ENCODE measurements around the gene RAB26. TPM values are rescaled to one million over a fixed set of nuclear protein-coding genes. Genes with fewer than 3 reads are reported as not detected.

RAB26 gene
- polyA plus RNA-seq, 4 donors = 11.9 to 31.9 (median 23.7) TPM

DNA sequence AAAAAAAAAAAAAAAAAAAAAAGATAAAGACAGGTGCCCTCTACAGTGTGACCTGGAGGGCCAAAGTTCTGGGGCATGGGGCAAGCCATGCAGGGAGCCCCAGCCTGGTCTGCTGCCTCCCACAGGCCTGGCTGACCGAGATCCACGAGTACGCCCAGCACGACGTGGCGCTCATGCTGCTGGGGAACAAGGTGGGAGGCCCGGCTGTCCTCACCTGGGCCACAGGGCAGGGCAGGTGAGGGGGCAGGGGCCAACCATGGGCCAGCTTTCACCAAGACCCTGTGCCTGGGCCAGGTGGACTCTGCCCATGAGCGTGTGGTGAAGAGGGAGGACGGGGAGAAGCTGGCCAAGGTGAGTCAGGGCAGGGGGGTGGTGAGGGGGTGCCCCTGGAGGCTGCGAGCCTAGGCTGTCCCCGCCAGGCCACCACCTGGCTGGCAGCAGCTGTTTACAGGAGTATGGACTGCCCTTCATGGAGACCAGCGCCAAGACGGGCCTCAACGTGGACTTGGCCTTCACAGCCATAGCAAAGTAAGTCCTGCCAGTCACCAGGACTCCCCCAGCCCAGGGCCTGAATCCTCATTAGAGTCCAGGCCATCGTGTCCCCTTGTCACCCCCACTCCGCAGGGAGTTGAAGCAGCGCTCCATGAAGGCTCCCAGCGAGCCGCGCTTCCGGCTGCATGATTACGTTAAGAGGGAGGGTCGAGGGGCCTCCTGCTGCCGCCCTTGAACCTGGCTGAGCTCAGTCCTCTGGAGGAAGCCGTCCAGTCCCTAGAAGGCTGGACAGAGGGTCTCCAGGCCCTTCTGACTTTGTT, 4.5 kb downstream of the RAB26 start:
- Histone ChIP-seq H3K27ac (ENCODE audit: low read depth in 1 of 3, low read length in 2 of 3) (peak overlapping the region; percentile 75 to 92 (median 90)), H3K27me3 (ENCODE audit: control insufficient read depth in 3 of 3, insufficient read depth in 3 of 3, low read length in 3 of 3) (peaks cover 0 to 8% (median 0%) of the 10 kb centered on the region in 3 donors), H3K4me1 (ENCODE audit: control insufficient read depth in 3 of 3, insufficient read depth in 2 of 3, low read depth in 1 of 3, low read length in 2 of 3) (peaks cover 0 to 62% (median 7%) of the 10 kb centered on the region in 3 donors), H3K9me3 (ENCODE audit: control insufficient read depth in 2 of 2, insufficient read depth in 1 of 2, low read depth in 1 of 2, low read length in 1 of 2) (no peaks in the 10 kb centered on the region), H3K4me3 (ENCODE audit: low read depth in 1 of 3, low read length in 3 of 3) (peak overlapping the region; percentile 55 to 91 (median 56)), H3K36me3 (ENCODE audit: control insufficient read depth in 3 of 3, insufficient read depth in 2 of 3, low read depth in 1 of 3, low read length in 3 of 3) (peaks cover 0 to 61% (median 0%) of the 10 kb centered on the region in 3 donors)
- 7 to 29% (median 15%) methylated on average over 19 to 25 of the region's 25 CpGs for WGBS, 3 donors
- peak; percentile 82 to 87 for DNase-seq
- FAIRE-seq = no peak

DNA sequence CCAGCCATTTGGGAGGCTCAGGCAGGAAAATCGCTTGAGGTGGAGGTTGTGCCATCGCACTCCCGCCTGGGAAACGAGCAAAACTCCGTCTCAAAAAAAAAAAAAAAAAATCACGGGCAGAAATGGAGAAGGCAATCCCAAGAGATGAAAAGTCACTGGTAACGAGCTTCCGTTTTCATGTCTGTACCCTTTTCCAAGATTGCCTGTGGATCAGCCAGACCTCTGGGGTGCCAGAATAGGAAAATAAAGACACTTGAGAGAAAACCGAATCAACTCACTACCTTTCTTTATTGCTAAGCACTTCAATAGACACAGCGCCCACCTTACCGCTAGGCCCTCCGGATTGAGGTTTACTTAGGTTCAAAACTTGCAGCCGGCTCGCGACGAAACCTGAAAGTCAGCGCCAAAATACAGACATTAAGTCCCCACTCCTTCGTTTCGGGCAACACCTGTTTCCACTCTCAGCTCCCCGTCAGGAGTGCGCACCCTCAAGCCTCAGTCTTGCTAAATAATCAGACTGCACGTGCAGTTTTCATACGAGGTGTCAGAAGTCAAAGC, 6.2 kb downstream of the RAB26 start:
- DNase-seq (no peak), FAIRE-seq (no peak)
- peaks cover 0 to 74% (median 0%) of the 10 kb centered on the region in 3 donors for H3K36me3 ChIP-seq (ENCODE audit: control insufficient read depth in 3 of 3, insufficient read depth in 2 of 3, low read depth in 1 of 3, low read length in 3 of 3)
- peaks cover 0 to 2% (median 0%) of the 10 kb centered on the region in 3 donors for H3K27me3 ChIP-seq (ENCODE audit: control insufficient read depth in 3 of 3, insufficient read depth in 3 of 3, low read length in 3 of 3)
- H3K4me3 ChIP-seq (ENCODE audit: low read depth in 1 of 3, low read length in 3 of 3) = peak overlapping the region; percentile 56 to 91 (median 71)
- peaks cover under 1 to 67% (median 12%) of the 10 kb centered on the region in 3 donors for H3K4me1 ChIP-seq (ENCODE audit: control insufficient read depth in 3 of 3, insufficient read depth in 2 of 3, low read depth in 1 of 3, low read length in 2 of 3)
- no peaks in the 10 kb centered on the region for H3K9me3 ChIP-seq (ENCODE audit: control insufficient read depth in 2 of 2, insufficient read depth in 1 of 2, low read depth in 1 of 2, low read length in 1 of 2)
- WGBS, 3 donors = 1 to 3% (median 1%) methylated on average over 23 of the region's 23 CpGs
- peak overlapping the region; percentile 57 to 92 (median 88) for H3K27ac ChIP-seq (ENCODE audit: low read depth in 1 of 3, low read length in 2 of 3)

- peaks cover 0 to 74% (median 0%) of the 10 kb centered on the region in 3 donors for H3K36me3 ChIP-seq (ENCODE audit: control insufficient read depth in 3 of 3, insufficient read depth in 2 of 3, low read depth in 1 of 3, low read length in 3 of 3)
- DNase-seq = peak; percentile 100
- peak within 1 kb of the TSS; percentile 63 to 92 (median 88) for H3K27ac ChIP-seq (ENCODE audit: low read depth in 1 of 3, low read length in 2 of 3)
- peak; percentile 62 for FAIRE-seq
- no peaks in the 10 kb centered on the region for H3K9me3 ChIP-seq (ENCODE audit: control insufficient read depth in 2 of 2, insufficient read depth in 1 of 2, low read depth in 1 of 2, low read length in 1 of 2)
- 0% methylated on average over 75 to 94 of the region's 94 CpGs for WGBS, 3 donors
- H3K4me3 ChIP-seq (ENCODE audit: low read depth in 1 of 3, low read length in 3 of 3) = peak within 1 kb of the TSS; percentile 65 to 91 (median 81)
- H3K4me1 ChIP-seq (ENCODE audit: control insufficient read depth in 3 of 3, insufficient read depth in 2 of 3, low read depth in 1 of 3, low read length in 2 of 3) = peaks cover 2 to 66% (median 17%) of the 10 kb centered on the region in 3 donors
- no peaks in the 10 kb centered on the region for H3K27me3 ChIP-seq (ENCODE audit: control insufficient read depth in 3 of 3, insufficient read depth in 3 of 3, low read length in 3 of 3)
Measured at GRCh38 chr16:2155091-2155950, 6.9 kb downstream of the RAB26 start, which contains the start of gene TRAF7. Gene TRAF7, plus strand, starts transcription at chr16:2155782. Its CDS starts 8,139 bp downstream, at chr16:2163921.

GRCh38 chr16:2155977-2156848, 7.8 kb downstream of the RAB26 start:
- FAIRE-seq = no peak
- 1 to 4% (median 4%) methylated on average over 39 to 46 of the region's 47 CpGs for WGBS, 3 donors
- DNase-seq = peak; percentile 42 to 55
- Histone ChIP-seq H3K4me1 (ENCODE audit: control insufficient read depth in 3 of 3, insufficient read depth in 2 of 3, low read depth in 1 of 3, low read length in 2 of 3) (peaks cover 2 to 64% (median 22%) of the 10 kb centered on the region in 3 donors), H3K27me3 (ENCODE audit: control insufficient read depth in 3 of 3, insufficient read depth in 3 of 3, low read length in 3 of 3) (no peaks in the 10 kb centered on the region), H3K4me3 (ENCODE audit: low read depth in 1 of 3, low read length in 3 of 3) (peak overlapping the region; percentile 65 to 87 (median 81)), H3K36me3 (ENCODE audit: control insufficient read depth in 3 of 3, insufficient read depth in 2 of 3, low read depth in 1 of 3, low read length in 3 of 3) (peaks cover 0 to 66% (median 0%) of the 10 kb centered on the region in 3 donors), H3K9me3 (ENCODE audit: control insufficient read depth in 2 of 2, insufficient read depth in 1 of 2, low read depth in 1 of 2, low read length in 1 of 2) (no peaks in the 10 kb centered on the region), H3K27ac (ENCODE audit: low read depth in 1 of 3, low read length in 2 of 3) (peak overlapping the region; percentile 63 to 76 (median 69))

DNA sequence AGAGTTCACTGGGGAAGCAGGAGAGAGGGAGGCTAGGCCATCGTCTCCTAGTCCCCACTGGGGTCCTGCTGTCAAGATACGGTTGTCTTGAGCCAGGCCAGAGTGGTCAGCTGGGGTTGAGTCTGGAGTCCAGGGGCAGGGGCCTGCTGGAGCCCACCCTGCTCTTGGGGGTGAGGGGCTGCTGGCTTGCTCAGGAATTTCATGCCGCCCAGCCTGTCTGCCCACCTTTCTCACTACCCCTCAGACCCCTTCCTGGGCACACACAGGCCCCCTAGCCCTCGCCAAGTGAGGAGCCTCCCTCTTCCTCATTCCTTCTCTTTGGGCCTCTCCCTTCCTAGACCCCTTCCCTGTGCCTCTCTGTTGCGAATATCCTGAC, 8.4 kb downstream of the RAB26 start:
- no peak for DNase-seq
- WGBS, 3 donors = 59 to 70% (median 63%) methylated on average over 5 of the region's 5 CpGs
- Histone ChIP-seq H3K27me3 (ENCODE audit: control insufficient read depth in 3 of 3, insufficient read depth in 3 of 3, low read length in 3 of 3) (no peaks in the 10 kb centered on the region), H3K4me1 (ENCODE audit: control insufficient read depth in 3 of 3, insufficient read depth in 2 of 3, low read depth in 1 of 3, low read length in 2 of 3) (peaks cover 2 to 64% (median 22%) of the 10 kb centered on the region in 3 donors), H3K9me3 (ENCODE audit: control insufficient read depth in 2 of 2, insufficient read depth in 1 of 2, low read depth in 1 of 2, low read length in 1 of 2) (no peaks in the 10 kb centered on the region), H3K4me3 (ENCODE audit: low read depth in 1 of 3, low read length in 3 of 3) (peak overlapping the region in 2 of 3 donors; percentile 65 to 87), H3K27ac (ENCODE audit: low read depth in 1 of 3, low read length in 2 of 3) (peak overlapping the region; percentile 4 to 69 (median 46)), H3K36me3 (ENCODE audit: control insufficient read depth in 3 of 3, insufficient read depth in 2 of 3, low read depth in 1 of 3, low read length in 3 of 3) (peaks cover 0 to 66% (median 0%) of the 10 kb centered on the region in 3 donors)
- no peak for FAIRE-seq

GRCh38 chr16:2157480-2158261, 9.2 kb downstream of the RAB26 start:
- DNase-seq = peak; percentile 60 to 81
- Histone ChIP-seq H3K27ac (ENCODE audit: low read depth in 1 of 3, low read length in 2 of 3) (peak overlapping the region; percentile 9 to 46 (median 46)), H3K4me3 (ENCODE audit: low read depth in 1 of 3, low read length in 3 of 3) (peak overlapping the region in 1 of 3 donors; percentile 26), H3K27me3 (ENCODE audit: control insufficient read depth in 3 of 3, insufficient read depth in 3 of 3, low read length in 3 of 3) (no peaks in the 10 kb centered on the region), H3K36me3 (ENCODE audit: control insufficient read depth in 3 of 3, insufficient read depth in 2 of 3, low read depth in 1 of 3, low read length in 3 of 3) (peaks cover 0 to 65% (median 0%) of the 10 kb centered on the region in 3 donors), H3K4me1 (ENCODE audit: control insufficient read depth in 3 of 3, insufficient read depth in 2 of 3, low read depth in 1 of 3, low read length in 2 of 3) (peaks cover 2 to 64% (median 25%) of the 10 kb centered on the region in 3 donors), H3K9me3 (ENCODE audit: control insufficient read depth in 2 of 2, insufficient read depth in 1 of 2, low read depth in 1 of 2, low read length in 1 of 2) (no peaks in the 10 kb centered on the region)
- 33 to 73% (median 51%) methylated on average over 27 of the region's 27 CpGs for WGBS, 3 donors
- FAIRE-seq = no peak

GRCh38 chr16:2158262-2158638, 9.8 kb downstream of the RAB26 start:
- WGBS, 3 donors = 76 to 83% (median 79%) methylated on average over 15 of the region's 15 CpGs
- Histone ChIP-seq H3K9me3 (ENCODE audit: control insufficient read depth in 2 of 2, insufficient read depth in 1 of 2, low read depth in 1 of 2, low read length in 1 of 2) (no peaks in the 10 kb centered on the region), H3K27me3 (ENCODE audit: control insufficient read depth in 3 of 3, insufficient read depth in 3 of 3, low read length in 3 of 3) (no peaks in the 10 kb centered on the region), H3K4me3 (ENCODE audit: low read depth in 1 of 3, low read length in 3 of 3) (no peak overlapping the region), H3K4me1 (ENCODE audit: control insufficient read depth in 3 of 3, insufficient read depth in 2 of 3, low read depth in 1 of 3, low read length in 2 of 3) (peaks cover 6 to 65% (median 27%) of the 10 kb centered on the region in 3 donors), H3K36me3 (ENCODE audit: control insufficient read depth in 3 of 3, insufficient read depth in 2 of 3, low read depth in 1 of 3, low read length in 3 of 3) (peaks cover 0 to 61% (median 0%) of the 10 kb centered on the region in 3 donors), H3K27ac (ENCODE audit: low read depth in 1 of 3, low read length in 2 of 3) (peak overlapping the region; percentile 32 to 80 (median 68))
- DNase-seq = no peak
- no peak for FAIRE-seq
